ENCODE measurements around the gene SLC5A6.

SLC5A6 gene

DNA sequence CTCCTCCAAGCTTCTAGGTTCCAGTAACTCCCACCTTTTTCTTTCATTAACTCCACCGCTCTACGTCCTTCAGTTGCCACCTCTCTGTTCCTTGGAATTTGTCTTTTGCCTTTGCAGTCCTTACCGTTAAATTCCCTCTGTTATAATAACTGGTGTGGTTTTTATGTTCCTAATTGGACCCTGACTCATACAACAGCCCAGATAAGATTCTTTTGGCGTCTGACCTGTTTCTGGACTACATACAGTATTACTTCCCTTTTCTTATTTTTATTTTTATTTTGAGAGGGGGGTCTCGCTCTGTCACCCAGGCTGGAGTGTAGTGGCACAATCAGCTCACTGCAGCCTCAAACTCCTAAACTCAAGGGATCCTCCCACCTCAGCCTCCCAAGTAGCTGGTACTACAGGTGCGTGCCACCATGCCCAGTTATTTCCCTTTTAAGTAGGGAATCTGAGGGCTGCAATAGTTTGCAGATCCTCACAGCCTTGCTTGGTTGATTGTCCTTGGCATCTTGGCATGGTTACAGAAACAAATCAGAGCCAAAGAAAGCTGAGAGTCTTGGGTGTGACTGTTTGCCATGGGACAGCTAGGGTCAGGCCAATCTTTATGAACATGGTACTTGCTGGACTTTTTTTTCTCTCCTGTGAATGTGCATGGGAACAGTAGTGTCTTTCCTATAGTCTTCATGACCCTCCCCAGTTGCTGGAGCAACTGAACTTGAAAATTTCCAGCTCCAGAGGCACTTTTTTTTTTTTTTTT lies 41.3 kb downstream of the SLC5A6 start:
- peaks cover 5% of the 10 kb centered on the region for H3K36me3 Mint-ChIP-seq (ENCODE audit: insufficient read depth)
- H3K27me3 Mint-ChIP-seq, result peaks cover 9 to 11% of the 10 kb centered on the region in 2 donors
- ATAC-seq (replicated peaks) (no peak), DNase-seq (no peak)
- peak overlapping the region in 1 of 2 donors; percentile 20 for H3K4me3 Mint-ChIP-seq
- H3K4me1 Mint-ChIP-seq (ENCODE audit: low read depth in 2 of 2), result peaks cover 0 to 4% of the 10 kb centered on the region in 2 donors
- H3K27ac Mint-ChIP-seq, result no peak overlapping the region
- H3K9me3 Mint-ChIP-seq, result no peaks in the 10 kb centered on the region

DNA sequence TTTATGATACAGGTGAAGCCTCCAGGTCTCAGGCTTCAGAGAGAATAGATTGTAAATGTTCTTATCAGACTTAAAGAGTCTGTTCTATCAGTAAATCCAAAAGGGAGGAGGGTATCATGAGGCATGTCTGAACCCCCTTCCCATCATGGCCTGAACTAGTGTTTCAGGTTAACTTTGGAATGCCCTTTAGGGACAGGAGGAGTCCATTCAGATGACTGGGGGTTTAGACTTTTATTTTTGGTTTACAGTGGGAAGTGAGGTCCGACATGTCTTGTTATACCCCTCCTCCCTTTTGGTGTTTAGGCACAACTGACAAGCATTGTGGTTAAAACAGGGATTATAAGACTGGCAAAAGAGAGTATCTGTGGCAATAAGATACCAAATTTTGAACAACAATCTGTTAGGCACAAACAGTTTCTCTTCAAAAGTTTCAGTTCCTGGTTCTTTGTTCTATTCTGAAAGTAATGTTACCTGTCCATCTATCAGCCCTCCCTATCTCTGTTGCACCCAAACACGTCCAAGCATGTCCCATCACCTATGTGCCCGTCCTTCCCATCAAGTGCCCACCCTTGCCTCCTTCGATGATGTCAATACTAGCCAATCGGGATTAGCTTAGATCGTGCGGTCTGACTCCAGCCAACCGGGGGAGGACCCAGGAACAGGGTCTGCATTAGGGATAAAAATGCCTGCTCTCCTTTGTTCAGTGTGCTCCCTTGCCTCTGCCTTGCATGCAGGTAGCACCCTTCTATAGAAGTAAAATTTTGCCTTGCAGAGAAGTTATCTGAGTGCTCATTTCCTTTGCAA lies 46.9 kb downstream of the SLC5A6 start:
- H3K27ac Mint-ChIP-seq, result no peak overlapping the region
- H3K4me3 Mint-ChIP-seq, result no peak overlapping the region
- no peaks in the 10 kb centered on the region for H3K36me3 Mint-ChIP-seq (ENCODE audit: insufficient read depth)
- H3K27me3 Mint-ChIP-seq, result peaks cover 0 to 7% of the 10 kb centered on the region in 2 donors
- H3K9me3 Mint-ChIP-seq, result no peaks in the 10 kb centered on the region
- ATAC-seq (replicated peaks) (no peak), DNase-seq (no peak)
- H3K4me1 Mint-ChIP-seq (ENCODE audit: low read depth in 2 of 2), result no peaks in the 10 kb centered on the region

GRCh38 chr2:27162151-27163121 lies 49.6 kb downstream of the SLC5A6 start:
- Mint-ChIP-seq H3K4me1 (ENCODE audit: low read depth in 2 of 2) (no peaks in the 10 kb centered on the region), H3K27me3 (peaks cover 10 to 17% of the 10 kb centered on the region in 2 donors), H3K4me3 (no peak overlapping the region), H3K9me3 (no peaks in the 10 kb centered on the region), H3K36me3 (ENCODE audit: insufficient read depth) (peaks cover 2% of the 10 kb centered on the region), H3K27ac (no peak overlapping the region)
- no peak for DNase-seq
- no peak for ATAC-seq (replicated peaks)

GRCh38 chr2:27160191-27160590 lies 51.9 kb downstream of the SLC5A6 start:
- Mint-ChIP-seq H3K27ac (no peak overlapping the region), H3K27me3 (peaks cover 10 to 17% of the 10 kb centered on the region in 2 donors), H3K4me1 (ENCODE audit: low read depth in 2 of 2) (no peaks in the 10 kb centered on the region), H3K36me3 (ENCODE audit: insufficient read depth) (peaks cover 2% of the 10 kb centered on the region), H3K9me3 (no peaks in the 10 kb centered on the region), H3K4me3 (no peak overlapping the region)
- no peak for DNase-seq
- ATAC-seq (replicated peaks), result no peak

GRCh38 chr2:27159271-27159670 lies 52.8 kb downstream of the SLC5A6 start:
- ATAC-seq (replicated peaks), result no peak
- no peak overlapping the region for H3K27ac Mint-ChIP-seq
- peaks cover 12 to 25% of the 10 kb centered on the region in 2 donors for H3K27me3 Mint-ChIP-seq
- no peaks in the 10 kb centered on the region for H3K9me3 Mint-ChIP-seq
- no peaks in the 10 kb centered on the region for H3K4me1 Mint-ChIP-seq (ENCODE audit: low read depth in 2 of 2)
- peaks cover 2% of the 10 kb centered on the region for H3K36me3 Mint-ChIP-seq (ENCODE audit: insufficient read depth)
- H3K4me3 Mint-ChIP-seq, result no peak overlapping the region
- no peak for DNase-seq

- Mint-ChIP-seq H3K27ac (no peak overlapping the region), H3K9me3 (no peaks in the 10 kb centered on the region), H3K36me3 (ENCODE audit: insufficient read depth) (peaks cover 2% of the 10 kb centered on the region), H3K27me3 (peaks cover 15 to 30% of the 10 kb centered on the region in 2 donors), H3K4me1 (ENCODE audit: low read depth in 2 of 2) (no peaks in the 10 kb centered on the region), H3K4me3 (no peak overlapping the region)
- no peak for ATAC-seq (replicated peaks)
- DNase-seq, result no peak
Observed at GRCh38 chr2:27158468-27158867, 53.6 kb downstream of the SLC5A6 start.

DNA sequence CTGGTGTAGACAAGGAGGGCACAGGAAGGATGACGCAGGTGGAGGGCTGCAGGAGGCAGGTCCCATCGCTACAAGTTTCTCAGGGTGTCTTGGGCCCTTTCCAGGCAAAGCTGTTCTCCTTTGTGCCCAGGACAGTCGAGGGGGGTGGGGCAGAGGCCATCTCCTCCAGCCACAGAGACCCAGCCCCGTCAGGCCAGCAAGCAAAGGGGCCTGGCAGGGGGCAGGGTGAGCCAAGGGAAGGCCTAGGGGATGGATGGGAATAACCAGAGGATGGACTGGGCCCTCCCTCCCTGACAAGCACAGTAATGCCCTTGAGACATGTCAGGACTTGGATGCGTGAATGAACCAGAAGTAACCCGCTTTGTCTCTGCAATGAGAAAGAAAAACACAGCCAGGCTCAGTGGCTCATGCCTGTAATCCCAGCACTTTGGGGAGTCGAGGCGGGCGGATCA lies 57.0 kb downstream of the SLC5A6 start:
- H3K27me3 Mint-ChIP-seq, result peaks cover 15 to 37% of the 10 kb centered on the region in 2 donors
- no peak overlapping the region for H3K4me3 Mint-ChIP-seq
- H3K9me3 Mint-ChIP-seq, result no peaks in the 10 kb centered on the region
- H3K36me3 Mint-ChIP-seq (ENCODE audit: insufficient read depth), result peaks cover 5% of the 10 kb centered on the region
- no peaks in the 10 kb centered on the region for H3K4me1 Mint-ChIP-seq (ENCODE audit: low read depth in 2 of 2)
- DNase-seq (no peak), ATAC-seq (replicated peaks) (no peak)
- no peak overlapping the region for H3K27ac Mint-ChIP-seq

DNA sequence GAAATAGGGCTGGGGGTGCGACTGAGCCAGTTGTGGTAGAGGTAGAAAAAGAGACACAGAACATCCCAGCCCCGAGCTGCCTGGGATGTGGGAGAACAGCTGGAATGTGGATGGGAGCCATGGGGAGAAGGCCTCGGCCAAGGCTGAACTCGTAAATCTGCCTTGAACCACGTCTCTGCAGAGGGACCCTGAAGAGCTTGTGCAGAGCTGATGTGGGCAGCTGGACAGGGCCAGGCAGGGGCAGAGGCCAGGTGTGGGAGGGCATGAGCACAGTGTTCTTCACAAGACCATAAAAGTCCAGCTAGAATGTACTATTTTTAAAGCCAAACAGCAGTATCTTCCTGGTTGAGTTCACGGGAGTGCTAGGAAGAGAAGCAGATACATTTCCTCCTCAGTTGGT lies 57.6 kb downstream of the SLC5A6 start:
- H3K4me1 Mint-ChIP-seq (ENCODE audit: low read depth in 2 of 2), result no peaks in the 10 kb centered on the region
- DNase-seq (no peak), ATAC-seq (replicated peaks) (no peak)
- H3K4me3 Mint-ChIP-seq, result no peak overlapping the region
- H3K9me3 Mint-ChIP-seq, result no peaks in the 10 kb centered on the region
- H3K36me3 Mint-ChIP-seq (ENCODE audit: insufficient read depth), result peaks cover 5% of the 10 kb centered on the region
- no peak overlapping the region for H3K27ac Mint-ChIP-seq
- H3K27me3 Mint-ChIP-seq, result peaks cover 11 to 42% of the 10 kb centered on the region in 2 donors

DNA sequence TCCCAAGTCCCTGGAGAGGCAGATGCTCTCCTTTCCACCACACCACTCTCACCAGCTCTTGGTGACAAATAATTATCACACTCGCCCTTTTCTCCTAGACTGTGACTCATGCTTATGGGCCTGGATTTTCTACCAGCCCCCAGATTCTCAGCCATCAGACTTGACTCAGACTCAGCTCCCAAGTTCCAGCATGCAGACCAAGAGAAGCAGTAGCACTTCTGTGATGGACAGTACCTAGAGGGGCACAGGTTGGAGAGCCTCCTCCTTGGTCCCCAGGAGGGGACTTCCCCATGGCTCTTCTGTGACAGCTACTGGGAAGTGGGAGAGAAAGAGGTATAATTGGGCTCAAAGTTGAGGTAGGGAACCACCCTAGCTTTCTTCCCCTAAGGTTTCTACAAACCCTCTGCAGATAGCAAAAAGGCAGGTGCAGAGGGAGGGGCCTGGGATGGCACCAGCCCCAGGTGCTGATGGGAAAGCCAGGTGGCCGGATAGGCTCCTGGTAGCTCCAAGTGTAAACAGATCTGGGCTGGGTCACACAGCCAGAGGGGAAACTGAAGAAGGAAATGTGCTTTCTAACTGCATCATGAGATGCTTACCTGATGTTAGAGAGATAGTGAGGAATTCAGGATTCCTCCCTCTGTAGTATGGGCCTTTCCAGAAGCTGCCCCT lies 59.1 kb downstream of the SLC5A6 start:
- no peaks in the 10 kb centered on the region for H3K9me3 Mint-ChIP-seq
- no peak overlapping the region for H3K27ac Mint-ChIP-seq
- H3K36me3 Mint-ChIP-seq (ENCODE audit: insufficient read depth), result peaks cover 3% of the 10 kb centered on the region
- no peak for DNase-seq
- peaks cover 12 to 47% of the 10 kb centered on the region in 2 donors for H3K27me3 Mint-ChIP-seq
- H3K4me3 Mint-ChIP-seq, result no peak overlapping the region
- no peak for ATAC-seq (replicated peaks)
- no peaks in the 10 kb centered on the region for H3K4me1 Mint-ChIP-seq (ENCODE audit: low read depth in 2 of 2)

GRCh38 chr2:27152102-27152795 lies 59.8 kb downstream of the SLC5A6 start:
- Mint-ChIP-seq H3K36me3 (ENCODE audit: insufficient read depth) (peaks cover 3% of the 10 kb centered on the region), H3K9me3 (no peaks in the 10 kb centered on the region), H3K4me3 (no peak overlapping the region), H3K27ac (no peak overlapping the region), H3K27me3 (peaks cover 17 to 52% of the 10 kb centered on the region in 2 donors), H3K4me1 (ENCODE audit: low read depth in 2 of 2) (no peaks in the 10 kb centered on the region)
- ATAC-seq (replicated peaks), result no peak
- DNase-seq, result no peak

GRCh38 chr2:27150639-27151230 lies 61.3 kb downstream of the SLC5A6 start:
- H3K27ac Mint-ChIP-seq, result no peak overlapping the region
- no peak for DNase-seq
- no peaks in the 10 kb centered on the region for H3K9me3 Mint-ChIP-seq
- peaks cover 27 to 60% of the 10 kb centered on the region in 2 donors for H3K27me3 Mint-ChIP-seq
- H3K4me3 Mint-ChIP-seq, result no peak overlapping the region
- peaks cover 3% of the 10 kb centered on the region for H3K36me3 Mint-ChIP-seq (ENCODE audit: insufficient read depth)
- H3K4me1 Mint-ChIP-seq (ENCODE audit: low read depth in 2 of 2), result no peaks in the 10 kb centered on the region
- ATAC-seq (replicated peaks), result no peak

Measured in effector memory CD8-positive, alpha-beta T cell (primary cell).